ENCODE data around the gene COPS8. TPM values are rescaled to one million over a fixed set of nuclear protein-coding genes. Genes with fewer than 3 reads are reported as not detected.

COPS8 gene
- polyA plus RNA-seq, 1 of the 3 experiments (the other 2 are of a cell fraction): 107 TPM

DNA sequence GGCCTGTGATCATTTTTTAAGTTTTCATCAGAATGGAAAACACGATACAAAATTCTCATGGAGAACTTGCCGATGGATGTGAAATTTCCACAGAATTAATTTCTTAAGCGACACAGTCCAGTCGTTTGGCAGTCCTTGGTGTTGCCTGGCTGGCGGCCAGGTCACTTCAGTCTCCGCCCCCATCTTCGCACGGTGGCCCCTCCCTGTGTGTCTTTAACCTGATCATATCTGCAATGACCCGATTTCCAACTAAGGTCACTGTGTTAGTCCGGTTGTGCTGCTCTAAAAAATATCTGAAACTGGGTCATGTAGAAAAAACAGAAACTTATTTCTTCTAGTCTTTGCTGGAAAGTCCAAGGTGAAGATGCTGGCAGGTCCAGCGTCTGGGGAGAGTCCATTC is 44.5 kb upstream of the COPS8 start:
- TF ChIP-seq POLR2AphosphoS5 (IDR thresholded peaks at IDR 0.05; ENCODE audit: low read depth, low read length) (no peak), GABPA (IDR thresholded peaks at IDR 0.05; ENCODE audit: low read depth) (no peak), TCF12 (IDR thresholded peaks at IDR 0.05) (no peak), RAD21 (IDR thresholded peaks at IDR 0.05; ENCODE audit: low read length) (no peak), SMC3 (IDR thresholded peaks at IDR 0.05; ENCODE audit: low read depth, low read length) (no peak), JUND (IDR thresholded peaks at IDR 0.05) (no peak), MEF2A (IDR thresholded peaks at IDR 0.05; ENCODE audit: borderline replicate concordance, low read depth) (no peak)
- no peak overlapping the region for H2AFZ ChIP-seq (ENCODE audit: low read depth)
- H3K79me2 ChIP-seq (ENCODE audit: insufficient read depth): no peaks in the 10 kb centered on the region
- H3K9me2 ChIP-seq: no peaks in the 10 kb centered on the region
- H4K20me1 ChIP-seq (ENCODE audit: insufficient read depth): no peaks in the 10 kb centered on the region
- ChIA-PET POLR2A (no interaction called here), CTCF (interaction anchor here (1.3 kb wide), 1 partner anchor 13 kb away, joined by 3 read pairs; no protein-coding TSS in a partner anchor)
- H3K4me2 ChIP-seq: no peak overlapping the region
- no peaks in the 10 kb centered on the region for H3K36me3 ChIP-seq (replicated peaks in 1 of 2; ENCODE audit: control insufficient read depth in 1 of 2, insufficient read depth in 2 of 2, low read length in 1 of 2)
- DNase-seq: no peak
- H3K9me3 ChIP-seq: no peaks in the 10 kb centered on the region
- no peak overlapping the region for H3K4me3 ChIP-seq (ENCODE audit: low read depth in 2 of 2, low read length in 1 of 2)
- H3K4me1 ChIP-seq (ENCODE audit: control insufficient read depth in 1 of 2, insufficient read depth in 2 of 2, low read depth in 1 of 2, low read length in 1 of 2): no peaks in the 10 kb centered on the region
- H3F3A ChIP-seq (replicated peaks; ENCODE audit: insufficient read depth): no peaks in the 10 kb centered on the region
- H3K27ac ChIP-seq (ENCODE audit: low read depth in 2 of 2, low read length in 1 of 2): no peak overlapping the region
- H3K27me3 ChIP-seq (ENCODE audit: insufficient read depth): no peaks in the 10 kb centered on the region
- H3K9ac ChIP-seq: no peak overlapping the region
- WGBS (ENCODE audit: low lambda C conversion rate): 51% methylated on average over 11 of the region's 11 CpGs

DNA sequence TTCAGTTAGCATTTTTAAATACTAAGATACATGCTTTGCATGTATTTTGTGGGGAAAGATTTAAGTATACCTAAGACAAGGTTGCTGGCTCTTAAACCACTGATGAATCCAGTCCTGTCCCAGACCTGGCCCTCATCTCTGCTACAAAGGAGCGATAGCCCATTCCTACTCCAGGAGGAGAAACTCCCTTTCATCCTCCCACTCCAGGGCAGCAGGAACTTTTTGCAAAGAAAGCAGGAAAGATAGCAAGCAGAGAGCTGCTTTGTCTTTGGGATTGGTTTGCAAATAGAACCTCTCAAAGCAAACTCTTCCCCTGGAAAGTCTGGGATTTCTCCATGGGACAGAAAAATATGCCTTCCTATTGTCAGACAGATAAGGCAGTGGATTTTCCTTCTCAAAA is 43.6 kb upstream of the COPS8 start:
- TF ChIP-seq GATA2 (CRISPR knock-in tag; IDR thresholded peaks at IDR 0.05) (no peak), EZH2phosphoT487 (IDR thresholded peaks at IDR 0.05; ENCODE audit: borderline replicate concordance, low read depth) (no peak), MXI1 (IDR thresholded peaks at IDR 0.05; ENCODE audit: low read depth, low read length) (no peak)
- TF ChIP-seq, protein P1, sequence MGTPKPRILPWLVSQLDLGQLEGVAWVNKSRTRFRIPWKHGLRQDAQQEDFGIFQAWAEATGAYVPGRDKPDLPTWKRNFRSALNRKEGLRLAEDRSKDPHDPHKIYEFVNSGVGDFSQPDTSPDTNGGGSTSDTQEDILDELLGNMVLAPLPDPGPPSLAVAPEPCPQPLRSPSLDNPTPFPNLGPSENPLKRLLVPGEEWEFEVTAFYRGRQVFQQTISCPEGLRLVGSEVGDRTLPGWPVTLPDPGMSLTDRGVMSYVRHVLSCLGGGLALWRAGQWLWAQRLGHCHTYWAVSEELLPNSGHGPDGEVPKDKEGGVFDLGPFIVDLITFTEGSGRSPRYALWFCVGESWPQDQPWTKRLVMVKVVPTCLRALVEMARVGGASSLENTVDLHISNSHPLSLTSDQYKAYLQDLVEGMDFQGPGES (IDR thresholded peaks at IDR 0.05; ENCODE audit: low read depth, low read length): no peak
- WGBS (ENCODE audit: low lambda C conversion rate): 58% methylated on average over 1 of the region's 1 CpG

GRCh38 chr2:237043866-237044265 is 41.8 kb upstream of the COPS8 start:
- Histone ChIP-seq H3K79me2 (ENCODE audit: insufficient read depth) (no peaks in the 10 kb centered on the region), H3K9me2 (no peaks in the 10 kb centered on the region), H3K4me3 (ENCODE audit: low read depth in 2 of 2, low read length in 1 of 2) (no peak overlapping the region), H4K20me1 (ENCODE audit: insufficient read depth) (no peaks in the 10 kb centered on the region), H2AFZ (ENCODE audit: low read depth) (no peak overlapping the region), H3K9ac (no peak overlapping the region), H3K27me3 (ENCODE audit: insufficient read depth) (no peaks in the 10 kb centered on the region), H3F3A (replicated peaks; ENCODE audit: insufficient read depth) (no peaks in the 10 kb centered on the region), H3K9me3 (no peaks in the 10 kb centered on the region), H3K36me3 (replicated peaks in 1 of 2; ENCODE audit: control insufficient read depth in 1 of 2, insufficient read depth in 2 of 2, low read length in 1 of 2) (no peaks in the 10 kb centered on the region), H3K27ac (ENCODE audit: low read depth in 2 of 2, low read length in 1 of 2) (no peak overlapping the region), H3K4me2 (no peak overlapping the region), H3K4me1 (ENCODE audit: control insufficient read depth in 1 of 2, insufficient read depth in 2 of 2, low read depth in 1 of 2, low read length in 1 of 2) (no peaks in the 10 kb centered on the region)
- CTCF ChIA-PET: no interaction called here
- WGBS (ENCODE audit: low lambda C conversion rate): 39% methylated on average over 5 of the region's 5 CpGs
- POLR2A ChIA-PET: no interaction called here
- no peak for DNase-seq
- no peak for TF ChIP-seq YY1 (IDR thresholded peaks at IDR 0.05; ENCODE audit: low read depth)
- no peak for TF ChIP-seq MEF2A (IDR thresholded peaks at IDR 0.05; ENCODE audit: borderline replicate concordance, low read depth)
- no peak for TF ChIP-seq RXRA (IDR thresholded peaks at IDR 0.05; ENCODE audit: borderline replicate concordance, low read depth)
- TF ChIP-seq RCOR1 (IDR thresholded peaks at IDR 0.05; ENCODE audit: low read length): no peak
- no peak for TF ChIP-seq NRF1 (IDR thresholded peaks at IDR 0.05; ENCODE audit: low read depth, low read length)
- TF ChIP-seq POLR2AphosphoS5 (IDR thresholded peaks at IDR 0.05; ENCODE audit: low read depth, low read length): no peak
- TF ChIP-seq TEAD4 (IDR thresholded peaks at IDR 0.05; ENCODE audit: borderline replicate concordance, insufficient read depth): no peak
- TF ChIP-seq MXI1 (IDR thresholded peaks at IDR 0.05; ENCODE audit: low read depth, low read length): no peak
- TF ChIP-seq SIN3A (IDR thresholded peaks at IDR 0.05; ENCODE audit: borderline replicate concordance, low read depth, low read length): no peak
- no peak for TF ChIP-seq EP300 (IDR thresholded peaks at IDR 0.05; ENCODE audit: borderline replicate concordance in 1 of 2, low read depth in 1 of 2, low read length in 1 of 2)
- TF ChIP-seq RAD21 (IDR thresholded peaks at IDR 0.05; ENCODE audit: low read length): no peak
- TF ChIP-seq, protein P2, sequence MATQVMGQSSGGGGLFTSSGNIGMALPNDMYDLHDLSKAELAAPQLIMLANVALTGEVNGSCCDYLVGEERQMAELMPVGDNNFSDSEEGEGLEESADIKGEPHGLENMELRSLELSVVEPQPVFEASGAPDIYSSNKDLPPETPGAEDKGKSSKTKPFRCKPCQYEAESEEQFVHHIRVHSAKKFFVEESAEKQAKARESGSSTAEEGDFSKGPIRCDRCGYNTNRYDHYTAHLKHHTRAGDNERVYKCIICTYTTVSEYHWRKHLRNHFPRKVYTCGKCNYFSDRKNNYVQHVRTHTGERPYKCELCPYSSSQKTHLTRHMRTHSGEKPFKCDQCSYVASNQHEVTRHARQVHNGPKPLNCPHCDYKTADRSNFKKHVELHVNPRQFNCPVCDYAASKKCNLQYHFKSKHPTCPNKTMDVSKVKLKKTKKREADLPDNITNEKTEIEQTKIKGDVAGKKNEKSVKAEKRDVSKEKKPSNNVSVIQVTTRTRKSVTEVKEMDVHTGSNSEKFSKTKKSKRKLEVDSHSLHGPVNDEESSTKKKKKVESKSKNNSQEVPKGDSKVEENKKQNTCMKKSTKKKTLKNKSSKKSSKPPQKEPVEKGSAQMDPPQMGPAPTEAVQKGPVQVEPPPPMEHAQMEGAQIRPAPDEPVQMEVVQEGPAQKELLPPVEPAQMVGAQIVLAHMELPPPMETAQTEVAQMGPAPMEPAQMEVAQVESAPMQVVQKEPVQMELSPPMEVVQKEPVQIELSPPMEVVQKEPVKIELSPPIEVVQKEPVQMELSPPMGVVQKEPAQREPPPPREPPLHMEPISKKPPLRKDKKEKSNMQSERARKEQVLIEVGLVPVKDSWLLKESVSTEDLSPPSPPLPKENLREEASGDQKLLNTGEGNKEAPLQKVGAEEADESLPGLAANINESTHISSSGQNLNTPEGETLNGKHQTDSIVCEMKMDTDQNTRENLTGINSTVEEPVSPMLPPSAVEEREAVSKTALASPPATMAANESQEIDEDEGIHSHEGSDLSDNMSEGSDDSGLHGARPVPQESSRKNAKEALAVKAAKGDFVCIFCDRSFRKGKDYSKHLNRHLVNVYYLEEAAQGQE (IDR thresholded peaks at IDR 0.05; ENCODE audit: low read depth, low read length): no peak
- TF ChIP-seq EZH2phosphoT487 (IDR thresholded peaks at IDR 0.05; ENCODE audit: borderline replicate concordance, low read depth): no peak
- TF ChIP-seq TCF12 (IDR thresholded peaks at IDR 0.05): no peak
- no peak for TF ChIP-seq ELF1 (IDR thresholded peaks at IDR 0.05)

More for the DNA sequence above, 43.6 kb upstream of the COPS8 start:
- Histone ChIP-seq H3K9ac (no peak overlapping the region), H2AFZ (ENCODE audit: low read depth) (no peak overlapping the region), H3K4me3 (ENCODE audit: low read depth in 2 of 2, low read length in 1 of 2) (no peak overlapping the region), H3K9me3 (no peaks in the 10 kb centered on the region), H3K27me3 (ENCODE audit: insufficient read depth) (no peaks in the 10 kb centered on the region), H3K9me2 (no peaks in the 10 kb centered on the region), H3K79me2 (ENCODE audit: insufficient read depth) (no peaks in the 10 kb centered on the region), H3K4me1 (ENCODE audit: control insufficient read depth in 1 of 2, insufficient read depth in 2 of 2, low read depth in 1 of 2, low read length in 1 of 2) (no peaks in the 10 kb centered on the region), H3F3A (replicated peaks; ENCODE audit: insufficient read depth) (no peaks in the 10 kb centered on the region), H3K4me2 (no peak overlapping the region), H3K36me3 (replicated peaks in 1 of 2; ENCODE audit: control insufficient read depth in 1 of 2, insufficient read depth in 2 of 2, low read length in 1 of 2) (no peaks in the 10 kb centered on the region), H3K27ac (ENCODE audit: low read depth in 2 of 2, low read length in 1 of 2) (no peak overlapping the region), H4K20me1 (ENCODE audit: insufficient read depth) (no peaks in the 10 kb centered on the region)
- POLR2A ChIA-PET: no interaction called here
- CTCF ChIA-PET: interaction anchor here (0.7 to 1.3 kb wide), 2 partner anchors 14 to 529 kb away, joined by 3 read pairs; no protein-coding TSS in a partner anchor
- DNase-seq: no peak

All from SK-N-SH (cell line).